OCI-LY3 (cell line): ENCODE data around the gene TDRKH.

Experiments
- H2AFZ ChIP-seq: fragments of 200-600, 300-600 bp; shearing (Covaris generic); 2 replicates; pipeline ENCODE4 v1.6.0; 2014; ENCODE audit warnings: antibody characterized with exemption, low read depth, low read length
- H3K27ac ChIP-seq: fragments of 200-600, 300-600 bp; sonication (generic); 2 replicates; pipeline ENCODE4 v1.5.1; 2014; ENCODE audit warnings: mild to moderate bottlenecking, low read length, moderate library complexity, mixed read lengths
- H3K27me3 ChIP-seq: fragments of 200-600, 300-600 bp; sonication (generic); 2 replicates; pipeline ENCODE4 v1.6.1; 2014; ENCODE audit warnings: low read depth, low read length, mixed read lengths
- H3K36me3 ChIP-seq: fragments of 200-600, 300-600 bp; sonication (generic); replicated peaks from 2 replicates; pipeline ENCODE3; 2014; ENCODE audit warnings: low read depth, low read length, mixed read lengths
- H3K4me1 ChIP-seq: fragments of 300-600, 200-600 bp; sonication (generic); 2 replicates; pipeline ENCODE4 v1.6.1; 2014; ENCODE audit warnings: low read length, mixed read lengths
- H3K4me2 ChIP-seq: fragments of 200-600, 300-600 bp; sonication (generic); 2 replicates; pipeline ENCODE4 v1.6.1; 2014; ENCODE audit warnings: low read length, mixed read lengths
- H3K4me3 ChIP-seq: fragments of 300-600, 200-600 bp; sonication (generic); 2 replicates; pipeline ENCODE4 v1.5.1; 2014; ENCODE audit warnings: antibody characterized with exemption, mild to moderate bottlenecking, low read length, moderate library complexity
- H3K79me2 ChIP-seq: fragments of 300-600, 200-600 bp; shearing (Covaris generic); 2 replicates; pipeline ENCODE4 v1.6.1; 2014; ENCODE audit warnings: mild to moderate bottlenecking, low read length, mixed read lengths
- H3K9ac ChIP-seq: fragments of 300-600, 200-600 bp; shearing (Covaris generic); 2 replicates; pipeline ENCODE4 v1.6.0; 2014; ENCODE audit warnings: mild to moderate bottlenecking, low read length, moderate library complexity
- H3K9me3 ChIP-seq: fragments of 200-600, 300-600 bp; shearing (Covaris generic); 2 replicates; pipeline ENCODE4 v1.6.1; 2014; ENCODE audit warnings: low read length, mixed read lengths; ENCODE audit not compliant: insufficient read depth
- H4K20me1 ChIP-seq: fragments of 200-600, 300-600 bp; sonication (generic); 2 replicates; pipeline ENCODE4 v1.6.1; 2016; ENCODE audit warnings: low read length, mixed read lengths; ENCODE audit not compliant: insufficient read depth
- CTCF ChIP-seq: fragments of 200-600, 300-600 bp; sonication (generic); IDR thresholded peaks from 2 replicates; pipeline ENCODE4 v1.5.1; 2014; ENCODE audit warnings: antibody characterized with exemption, low read length, low read depth
- EZH2phosphoT487 ChIP-seq: fragments of 200-600 bp; shearing (Covaris generic); IDR thresholded peaks from 2 replicates; pipeline ENCODE4 v1.6.1; 2018; ENCODE audit warnings: antibody characterized with exemption, mixed run types, low read depth

TDRKH gene

GRCh38 chr1:151822404-151822803 lies 32.1 kb upstream of the TDRKH start:
- Histone ChIP-seq H3K9ac (no peak overlapping the region; the same call in 1 of the 2 replicates), H3K36me3 (no peaks in the 10 kb centered on the region), H3K27ac (no peak overlapping the region), H3K4me1 (peaks cover 40% of the 10 kb centered on the region), H4K20me1 (no peaks in the 10 kb centered on the region), H3K79me2 (no peaks in the 10 kb centered on the region), H2AFZ (peak overlapping the region; percentile 72), H3K9me3 (no peaks in the 10 kb centered on the region), H3K27me3 (no peaks in the 10 kb centered on the region), H3K4me3 (peak overlapping the region; percentile 30), H3K4me2 (peak overlapping the region; percentile 40)
- TF ChIP-seq EZH2phosphoT487 (no peak), CTCF (no peak)

GRCh38 chr1:151820940-151821339 lies 30.6 kb upstream of the TDRKH start:
- Histone ChIP-seq H3K79me2 (no peaks in the 10 kb centered on the region), H3K4me2 (0 out of 2 replicates have a peak overlapping the region, but pooled peaks have one; percentile 8), H4K20me1 (no peaks in the 10 kb centered on the region), H3K4me1 (peaks cover 46% of the 10 kb centered on the region), H3K27ac (no peak overlapping the region), H3K27me3 (no peaks in the 10 kb centered on the region), H3K9ac (no peak overlapping the region), H3K36me3 (no peaks in the 10 kb centered on the region), H2AFZ (no peak overlapping the region), H3K4me3 (no peak overlapping the region), H3K9me3 (no peaks in the 10 kb centered on the region)
- TF ChIP-seq EZH2phosphoT487 (no peak), CTCF (no peak)

- no peak for TF ChIP-seq EZH2phosphoT487
- Histone ChIP-seq H3K9me3 (no peaks in the 10 kb centered on the region), H4K20me1 (no peaks in the 10 kb centered on the region), H3K79me2 (no peaks in the 10 kb centered on the region), H3K36me3 (no peaks in the 10 kb centered on the region), H3K27me3 (no peaks in the 10 kb centered on the region), H3K9ac (no peak overlapping the region), H3K4me3 (no peak overlapping the region), H3K27ac (no peak overlapping the region), H3K4me2 (no peak overlapping the region; the same call in 1 of the 2 replicates), H2AFZ (no peak overlapping the region), H3K4me1 (peaks cover 46% of the 10 kb centered on the region)
Measured at GRCh38 chr1:151819976-151820623, 29.8 kb upstream of the TDRKH start.

GRCh38 chr1:151819227-151819835 lies 29.0 kb upstream of the TDRKH start:
- Histone ChIP-seq H3K9ac (no peak overlapping the region), H3K4me1 (peaks cover 46% of the 10 kb centered on the region), H2AFZ (no peak overlapping the region), H4K20me1 (no peaks in the 10 kb centered on the region), H3K4me2 (no peak overlapping the region), H3K4me3 (no peak overlapping the region), H3K27ac (no peak overlapping the region), H3K36me3 (no peaks in the 10 kb centered on the region), H3K27me3 (no peaks in the 10 kb centered on the region), H3K9me3 (no peaks in the 10 kb centered on the region), H3K79me2 (no peaks in the 10 kb centered on the region)
- TF ChIP-seq CTCF = no peak
- TF ChIP-seq EZH2phosphoT487 = no peak
